HG02852 (cell line): Measurements from ENCODE around the gene HPCAL1.
A peak's percentile ranks its signal among the peaks of the same experiment; 100 is the strongest.
"Not testable (repeated sequence)": the region's sequence is repeated elsewhere in the genome, so short reads cannot be mapped to it uniquely, and the experiment has no call there.

ENCODE experiments used
- ATAC-seq: cut with Tn5 transposase; IDR thresholded peaks from one replicate; pipeline ENCODE4 v1.9.1; 2021; ENCODE audit warnings: mild to moderate bottlenecking, moderate library complexity; ENCODE audit not compliant: unreplicated experiment

The HPCAL1 gene

DNA sequence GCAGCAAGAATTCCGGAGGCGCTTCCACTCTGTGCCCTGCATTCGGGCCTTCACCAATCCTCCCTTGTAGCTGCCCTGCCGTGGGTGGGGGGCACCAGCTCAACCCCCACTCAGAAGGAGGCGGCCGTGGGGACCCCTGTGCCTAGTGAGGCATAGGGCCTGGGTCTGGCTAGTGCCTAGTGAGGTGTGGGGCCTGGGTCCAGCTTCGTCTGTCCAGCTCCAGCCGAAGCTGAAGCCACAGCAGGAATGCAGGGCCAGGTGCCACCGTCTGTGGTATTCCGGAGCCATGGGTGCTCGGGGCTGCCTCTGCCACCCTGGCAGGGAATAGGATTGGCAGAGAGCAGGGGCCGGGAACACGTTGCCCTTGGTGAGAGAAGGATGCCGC, 133.1 kb downstream of the HPCAL1 start:
- ATAC-seq = no peak

DNA sequence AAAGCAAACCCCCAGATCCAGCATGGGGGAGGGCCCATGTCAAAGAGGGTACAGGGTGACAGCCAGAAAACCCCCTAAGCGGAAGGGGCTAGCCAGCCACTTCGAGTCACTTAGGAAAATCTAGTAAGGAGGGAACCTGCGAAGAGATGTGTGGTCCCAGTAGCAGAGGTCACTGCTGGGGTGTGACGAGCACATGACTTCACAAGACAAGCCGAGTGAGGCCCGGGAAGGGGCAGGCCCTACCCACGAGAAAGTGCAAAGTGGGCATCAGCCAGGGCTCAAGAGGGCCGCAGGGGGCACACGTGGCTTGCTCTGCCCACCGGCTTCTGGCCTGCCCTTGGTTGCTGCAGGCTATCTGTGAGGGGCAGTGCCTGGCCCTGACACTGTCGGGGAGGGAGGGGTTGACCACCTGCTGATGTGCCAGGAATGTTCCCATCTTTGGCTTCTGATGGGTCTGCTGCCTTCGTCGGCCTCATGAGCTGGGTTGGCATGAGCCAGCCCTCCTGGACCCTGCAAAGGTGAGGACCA, 133.9 kb downstream of the HPCAL1 start:
- ATAC-seq = no peak

DNA sequence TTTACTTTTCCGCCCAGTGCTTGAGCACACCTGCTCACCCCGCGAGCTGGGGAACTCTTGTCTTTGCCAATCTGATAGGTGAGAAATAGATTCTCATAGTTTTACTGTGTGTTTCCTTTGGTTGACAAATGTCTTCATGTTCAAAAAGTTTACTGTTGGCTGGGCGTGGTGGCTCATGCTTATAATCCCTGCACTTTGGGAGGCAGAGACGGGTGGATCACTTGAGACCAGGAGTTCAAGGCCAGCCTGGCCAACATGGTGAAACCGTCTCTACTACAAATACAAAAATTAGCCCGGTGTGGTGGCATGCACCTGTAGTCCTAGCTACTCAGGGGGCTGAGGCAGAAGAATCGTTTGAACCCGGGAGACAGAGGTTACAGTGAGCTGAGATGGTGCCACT, 135.1 kb downstream of the HPCAL1 start:
- no peak for ATAC-seq

DNA sequence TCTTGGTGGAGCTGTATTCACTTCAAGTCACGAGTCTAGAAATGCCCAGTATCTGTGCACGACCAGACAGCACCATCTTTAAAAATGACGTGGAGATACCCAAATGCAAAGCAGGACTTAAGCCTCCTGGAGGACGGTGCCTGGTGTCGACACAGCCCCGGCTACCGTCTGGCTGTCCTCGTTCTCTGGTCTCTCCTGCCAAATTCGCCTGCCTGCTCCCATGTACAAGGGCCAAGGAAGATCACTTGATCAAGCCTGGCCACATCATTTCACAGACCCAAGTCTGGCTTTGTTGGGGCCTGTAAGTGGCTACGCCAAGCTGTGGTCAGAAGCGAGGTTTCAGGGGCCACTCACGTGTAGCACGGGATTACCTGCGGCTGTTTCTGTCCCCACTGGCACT, 136.0 kb downstream of the HPCAL1 start:
- ATAC-seq = no peak

DNA sequence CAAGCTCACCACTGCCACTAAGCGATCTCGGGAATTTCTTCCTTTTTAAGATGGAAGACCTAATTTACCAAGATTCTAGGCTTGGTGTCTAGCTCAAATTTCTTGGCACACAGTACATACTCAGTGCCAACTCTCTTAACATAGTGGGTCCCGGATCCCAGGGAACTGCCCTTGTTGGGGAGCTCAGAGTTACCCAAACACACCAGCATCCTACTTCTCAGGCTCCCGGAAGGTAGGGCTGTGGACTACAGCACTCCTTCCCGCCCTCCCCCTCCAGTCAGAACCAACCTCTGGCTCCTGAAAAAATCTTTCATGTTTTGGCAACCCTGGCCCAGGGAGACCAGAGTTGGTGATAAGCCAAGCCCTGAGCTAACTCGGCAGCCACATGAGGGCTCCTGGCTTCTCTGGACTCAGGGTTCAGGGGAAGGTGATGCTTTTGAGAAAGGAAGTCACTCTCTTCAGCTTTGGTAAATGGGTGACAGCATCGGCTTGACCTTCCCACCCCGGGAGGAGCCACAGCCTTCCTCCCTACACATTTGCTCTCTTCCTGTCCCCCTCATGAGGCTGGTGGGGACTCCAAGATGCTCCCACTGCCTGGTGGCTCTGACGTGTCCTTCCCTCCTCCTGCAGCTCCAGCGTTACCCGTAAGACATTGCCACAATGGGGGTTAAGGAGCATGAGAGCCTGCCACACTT, 136.6 kb downstream of the HPCAL1 start:
- ATAC-seq = no peak

DNA sequence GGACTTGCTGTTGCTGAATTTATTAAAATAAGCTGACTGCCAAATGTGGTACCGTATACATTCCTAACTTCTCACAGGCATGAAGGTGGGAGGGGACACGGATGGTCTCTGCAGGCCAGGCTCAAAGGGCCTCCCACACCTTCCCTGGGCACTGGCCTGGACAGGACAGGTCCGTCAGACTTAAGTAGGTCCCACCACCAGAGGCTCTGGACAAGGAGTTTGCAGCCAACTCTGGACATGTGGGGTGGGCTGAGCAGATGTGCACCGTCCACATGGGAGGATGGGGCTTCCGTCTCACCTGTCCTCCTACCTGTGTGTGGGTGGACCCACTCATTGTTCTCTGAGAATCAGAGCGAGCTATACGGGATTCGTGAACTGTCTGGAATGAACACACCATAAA, 137.3 kb downstream of the HPCAL1 start:
- ATAC-seq = no peak

DNA sequence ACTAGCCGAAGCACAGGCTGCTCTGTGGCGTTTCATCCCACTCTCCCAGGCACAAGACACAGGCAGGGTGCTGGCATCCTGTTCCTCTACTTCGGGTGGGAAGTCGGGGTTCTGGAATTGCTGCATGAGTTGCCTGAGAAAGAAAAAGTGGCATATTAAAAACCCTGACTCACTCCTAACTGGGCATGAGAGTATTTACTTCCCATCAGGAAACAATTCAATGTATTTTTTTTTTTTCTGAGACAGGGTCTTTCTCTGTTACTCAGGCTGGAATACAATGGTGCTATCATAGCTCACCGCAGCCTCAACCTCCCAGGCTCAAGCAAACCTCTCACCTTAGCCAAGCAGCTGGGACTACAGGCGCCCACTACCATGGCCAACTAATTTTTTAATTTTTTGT, 138.0 kb downstream of the HPCAL1 start:
- no peak for ATAC-seq

DNA sequence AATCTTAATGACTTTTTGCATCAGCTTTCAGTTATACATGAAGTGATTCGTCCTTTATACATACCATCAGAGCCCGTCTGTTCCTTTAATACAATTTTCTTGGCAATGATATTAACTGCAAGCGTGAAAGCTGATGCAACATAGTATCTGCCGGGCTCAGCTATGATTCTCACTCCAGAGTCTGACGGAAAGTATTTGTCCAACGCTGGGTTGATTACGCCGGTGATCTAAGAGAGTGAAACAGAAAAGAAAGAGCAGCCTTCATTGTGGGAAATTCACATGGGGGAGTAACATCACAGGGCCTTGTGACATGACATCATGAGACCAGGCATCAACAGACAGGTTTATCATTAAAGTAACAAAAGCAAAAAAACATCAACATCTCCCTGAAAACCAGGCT, 139.2 kb downstream of the HPCAL1 start:
- ATAC-seq = no peak

DNA sequence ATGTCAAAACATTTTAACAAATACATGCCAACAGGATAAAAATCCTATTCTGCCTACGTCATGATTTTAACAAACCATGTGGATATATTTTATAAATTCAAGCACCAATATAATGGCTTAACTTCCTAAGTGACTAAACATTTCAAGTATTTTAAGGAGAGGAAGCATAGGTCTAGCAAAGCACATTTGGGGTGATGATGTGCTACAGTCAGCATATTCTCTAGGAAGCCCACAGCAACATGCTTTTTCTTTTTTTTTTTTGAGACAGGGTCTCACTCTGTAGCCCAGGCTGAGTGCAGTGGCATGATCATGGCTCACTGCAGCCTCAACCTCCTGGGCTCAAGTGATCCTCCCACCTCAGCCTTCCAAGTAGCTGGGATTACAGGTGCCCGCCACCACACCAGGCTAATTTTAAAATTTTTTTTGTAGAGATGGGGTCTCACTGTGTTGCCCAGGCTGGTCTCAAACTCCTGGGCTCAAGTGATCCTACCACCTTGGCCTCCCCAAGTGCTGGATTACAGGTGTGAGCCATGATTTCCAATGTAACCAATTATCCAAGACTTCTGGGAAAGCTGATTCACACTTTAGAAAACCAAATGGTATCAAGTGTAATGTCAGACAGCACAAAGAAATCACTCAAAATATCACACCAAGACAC, 139.9 kb downstream of the HPCAL1 start:
- ATAC-seq = not testable (repeated sequence)

DNA sequence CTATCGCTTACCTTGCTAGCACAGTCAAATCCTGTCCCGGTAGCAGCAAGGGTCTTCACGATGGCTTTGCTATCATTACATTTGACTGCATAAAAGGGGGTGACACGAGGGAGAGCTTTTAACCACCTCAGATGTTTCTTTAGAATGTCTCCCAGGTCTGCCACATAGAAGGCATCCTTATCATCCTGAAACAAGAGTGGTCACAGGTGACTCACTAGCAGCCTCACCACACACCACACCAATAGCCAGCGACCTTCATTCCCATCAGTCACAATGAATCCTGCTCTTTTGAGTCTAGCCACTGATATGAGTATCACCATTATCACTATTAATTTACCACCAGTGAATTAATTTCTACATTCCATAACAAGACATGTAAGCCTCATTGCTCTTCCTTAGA, 141.8 kb downstream of the HPCAL1 start:
- no peak for ATAC-seq

DNA sequence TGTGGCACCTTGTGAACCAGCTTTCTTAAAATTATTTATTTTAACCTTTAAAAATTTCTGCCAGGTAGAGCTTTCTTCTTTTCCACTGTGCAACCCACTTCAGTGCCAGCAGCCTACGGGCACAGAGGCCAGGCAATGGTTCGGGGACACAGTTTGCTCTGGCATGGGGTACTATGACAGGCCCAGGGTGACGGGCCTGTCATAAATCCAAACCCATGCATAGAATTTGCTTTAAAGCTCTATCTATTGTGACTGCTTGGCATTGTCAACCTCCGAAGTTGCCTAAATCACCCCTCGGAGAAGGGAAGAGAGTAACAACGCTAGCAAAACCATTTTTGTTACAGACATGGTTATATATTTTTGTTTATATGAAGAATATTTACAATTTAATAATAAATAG, 143.9 kb downstream of the HPCAL1 start:
- ATAC-seq = no peak

DNA sequence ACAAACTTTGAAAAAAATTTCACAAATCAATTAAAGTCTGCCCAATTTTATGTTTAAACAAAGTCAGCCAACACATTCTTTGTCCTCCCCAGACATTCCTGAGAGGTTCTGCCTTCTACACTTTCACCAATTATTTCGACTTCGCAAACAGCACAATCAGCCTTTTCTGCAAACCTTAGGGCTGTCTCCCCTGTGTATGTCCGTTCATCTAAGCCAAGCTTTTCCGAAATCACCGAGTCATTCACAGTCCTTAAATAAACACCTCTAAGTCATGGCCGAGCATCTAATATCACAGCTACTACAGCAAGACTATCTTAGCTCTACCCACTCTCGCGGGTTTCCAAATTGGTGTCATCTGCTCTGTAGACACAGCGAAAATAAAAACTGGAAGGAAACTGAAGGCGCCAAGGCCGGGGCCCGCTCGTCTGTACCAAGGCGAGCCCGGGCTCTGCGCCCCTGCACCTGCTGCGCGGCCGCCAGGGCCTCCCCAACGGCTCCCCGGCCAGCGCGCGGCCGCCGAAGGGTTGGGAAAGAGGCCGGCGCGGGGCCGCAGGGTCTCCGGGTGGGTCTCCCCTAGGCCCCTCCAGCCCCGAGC, 144.7 kb downstream of the HPCAL1 start:
- ATAC-seq = peak; percentile 25

DNA sequence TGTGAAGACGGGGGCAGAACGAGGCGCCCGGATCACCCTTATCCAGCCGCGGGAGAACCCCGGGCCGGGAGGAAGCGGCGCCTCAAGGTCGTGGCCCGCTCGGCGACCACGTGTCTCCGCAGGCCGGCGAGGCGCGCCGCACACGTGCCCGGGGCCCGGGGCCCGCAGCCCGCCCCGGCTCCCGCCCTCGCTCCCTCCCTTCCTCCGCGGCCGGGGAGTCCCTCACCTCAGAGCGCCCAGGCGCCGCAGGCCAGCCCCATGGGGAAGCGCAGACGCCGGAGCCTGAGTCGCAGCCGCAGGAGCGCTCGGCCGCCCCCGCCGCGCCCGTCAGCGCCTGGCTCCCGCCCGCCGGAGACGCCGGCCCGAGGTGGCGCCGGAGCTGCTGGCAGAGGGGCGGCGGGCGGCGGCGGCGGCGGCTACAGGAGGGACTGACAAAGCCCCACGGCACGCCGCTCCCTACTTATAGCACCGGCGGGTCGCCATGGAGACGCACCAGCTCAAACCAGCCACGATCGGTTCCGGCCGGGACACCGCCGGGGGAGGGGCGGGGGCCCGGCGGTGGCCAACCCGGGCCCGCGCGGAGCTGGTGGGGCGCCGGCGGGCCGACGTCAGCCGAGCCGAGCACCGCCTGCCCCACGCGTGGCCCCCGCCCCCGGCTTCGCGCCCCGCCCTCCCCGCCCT, 145.3 kb downstream of the HPCAL1 start, which contains the start of gene ODC1:
Gene ODC1, minus strand, starts transcription at position 433 of the 681 bp plus-strand sequence. CDS start 3,295 bp downstream, outside the sequence.
- ATAC-seq = peak; percentile 67

DNA sequence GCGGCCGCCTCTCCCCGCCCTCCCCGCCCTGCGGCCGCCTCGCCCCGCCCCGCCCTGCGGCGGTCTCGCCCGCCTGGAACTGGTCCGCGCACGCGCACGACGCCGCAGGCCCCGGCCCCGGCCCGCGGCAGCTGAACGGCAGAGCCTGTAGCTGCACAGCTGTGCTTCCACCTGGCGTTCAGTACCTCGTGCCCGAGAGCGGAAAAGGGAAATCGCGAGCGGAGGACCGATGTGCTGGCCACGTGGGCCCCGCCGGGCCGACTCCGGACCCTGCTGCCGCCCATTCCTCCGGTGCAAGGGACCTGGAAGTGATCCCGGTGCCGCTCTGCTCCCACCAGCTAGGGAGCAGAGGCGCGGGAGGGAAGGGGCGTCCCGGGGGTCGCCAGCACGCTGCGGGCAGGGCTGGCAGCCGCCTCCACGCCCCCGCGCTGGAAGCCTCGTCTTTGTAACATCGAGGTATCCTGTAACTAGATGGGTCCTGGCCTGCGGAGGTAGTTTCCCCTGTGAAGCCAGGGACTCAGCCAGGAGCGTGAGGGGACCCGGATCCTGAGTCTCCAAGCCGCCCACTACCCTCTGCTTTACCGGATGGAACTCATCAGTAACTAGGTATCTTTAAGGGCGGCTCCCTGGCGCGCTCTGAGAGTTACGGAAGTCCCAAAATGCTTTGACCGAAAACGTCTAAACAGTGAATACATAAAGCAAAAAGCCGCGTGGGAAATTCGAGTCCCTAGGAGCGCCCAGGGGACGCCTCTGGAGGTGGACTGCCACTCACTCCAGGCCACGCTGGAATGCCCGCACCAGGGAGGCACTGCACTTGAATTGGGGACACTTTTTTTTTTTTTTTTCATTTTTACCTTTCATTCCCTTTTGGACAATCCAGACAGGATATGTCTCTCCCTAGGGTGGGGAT, 146.1 kb downstream of the HPCAL1 start:
- peak; percentile 58 for ATAC-seq

DNA sequence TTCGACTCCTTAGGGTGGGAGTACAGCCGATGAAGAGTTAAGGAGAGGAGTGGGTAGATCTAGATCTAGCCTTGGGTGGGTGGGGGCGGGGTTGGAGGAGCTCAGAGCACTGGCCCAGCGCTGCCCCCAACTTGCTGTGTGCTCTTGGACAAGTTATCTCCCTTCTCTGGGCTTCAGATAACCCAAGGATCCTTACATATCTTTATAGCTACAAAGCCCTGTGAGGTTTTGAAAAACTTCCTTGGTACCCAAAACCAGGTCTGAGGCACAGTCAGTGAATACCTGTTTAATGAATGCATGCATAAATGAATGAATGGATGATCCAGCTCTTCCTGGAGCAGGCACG, 146.8 kb downstream of the HPCAL1 start:
- no peak for ATAC-seq

DNA sequence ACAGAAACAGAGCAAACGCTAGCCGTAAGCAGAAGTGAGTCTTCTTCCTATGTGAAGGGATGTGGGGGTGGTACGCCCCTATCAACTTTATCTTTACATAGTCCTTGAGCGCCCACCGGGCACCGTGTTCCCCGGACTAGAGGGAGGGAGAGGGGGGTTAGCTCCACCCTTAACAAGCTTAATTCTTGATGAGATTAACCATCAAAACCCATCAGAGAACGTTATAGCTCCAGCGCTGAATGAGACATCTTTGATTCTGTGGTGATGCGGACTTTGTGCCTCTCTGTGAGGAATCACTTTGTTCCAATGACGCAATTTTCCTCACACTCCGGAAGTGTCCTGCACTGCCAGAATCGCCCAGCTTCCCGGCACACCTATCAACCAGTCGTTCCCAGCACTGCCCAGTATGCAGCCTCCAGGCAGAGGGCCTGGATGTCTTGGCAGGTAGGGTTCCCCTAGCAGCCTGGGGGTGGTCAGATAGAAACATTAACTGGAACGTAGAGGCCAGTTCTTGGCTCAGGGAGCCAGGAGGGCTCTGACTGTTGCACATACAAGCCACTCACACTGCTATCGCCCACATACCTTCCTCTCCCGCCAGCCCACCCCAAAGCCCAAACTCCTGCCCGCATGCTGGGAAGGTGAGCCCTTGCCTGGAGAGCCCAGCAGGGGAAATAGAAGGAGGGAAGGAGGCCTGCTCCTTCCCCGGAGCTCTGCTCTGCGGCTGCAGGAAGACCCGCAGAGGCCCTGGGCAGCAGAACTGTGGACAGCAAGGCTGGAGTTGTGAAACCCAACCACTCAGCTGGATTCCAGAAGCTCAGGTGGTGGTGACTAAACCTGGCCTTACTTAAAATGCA, 147.4 kb downstream of the HPCAL1 start:
- no peak for ATAC-seq

DNA sequence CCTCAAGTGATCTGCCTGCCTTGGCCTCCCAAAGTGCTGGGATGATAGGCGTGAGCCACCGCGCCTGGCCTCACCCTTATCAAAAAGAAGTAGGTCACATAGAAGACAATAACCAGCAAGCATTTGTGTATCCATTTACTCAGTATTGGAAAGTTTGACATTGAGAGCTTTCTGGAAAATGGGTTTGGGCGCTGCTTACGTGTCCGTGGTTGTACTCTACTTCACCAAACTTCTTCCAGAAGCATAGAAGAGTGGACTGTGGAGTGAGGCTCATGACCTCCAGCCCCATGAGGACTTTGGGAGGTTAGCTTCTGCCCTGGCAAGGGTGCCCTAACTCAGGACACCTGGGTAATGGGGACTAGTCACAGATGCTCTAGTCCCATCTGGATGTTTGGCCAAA, 149.1 kb downstream of the HPCAL1 start:
- ATAC-seq = no peak

DNA sequence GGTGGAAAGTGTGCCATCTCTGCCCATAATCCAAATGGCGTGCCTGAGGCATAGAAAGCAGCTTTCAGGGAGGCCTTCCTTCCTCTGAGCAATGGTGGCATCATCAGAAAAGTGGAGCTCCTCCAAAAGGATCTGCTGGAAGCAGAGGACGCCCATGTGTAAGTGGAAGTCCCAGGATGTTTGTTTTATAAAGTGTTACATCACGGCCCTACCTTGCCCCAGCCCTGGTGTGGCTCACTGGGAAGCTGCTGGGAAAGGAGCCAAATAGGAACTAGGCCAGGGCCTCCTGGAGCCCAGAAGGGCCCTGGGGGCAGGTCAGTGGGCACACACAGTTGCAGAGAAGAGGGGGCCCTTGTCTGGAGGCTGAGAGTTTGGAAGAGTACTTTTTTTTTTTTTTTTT, 149.6 kb downstream of the HPCAL1 start:
- no peak for ATAC-seq
